Activated naive CD8-positive, alpha-beta T cell treated with anti-CD3 and anti-CD28 coated beads for 36 hours (primary cell): ENCODE data around the gene SAMD8. TPM values are rescaled to one million over a fixed set of nuclear protein-coding genes. Genes with fewer than 3 reads are reported as not detected.
"Not testable (repeated sequence)": the region's sequence is repeated elsewhere in the genome, so short reads cannot be mapped to it uniquely, and the experiment has no call there.

Experiments used
- DNase-seq: peaks from one replicate; pipeline ENCODE4 v3.0.0; 2021
- H3K27ac Mint-ChIP-seq: one replicate; pipeline ENCODE4 v1.8.0; 2022; ENCODE audit warnings: mild to moderate bottlenecking, moderate library complexity, mixed read lengths
- H3K27me3 Mint-ChIP-seq: one replicate; pipeline ENCODE4 v1.8.0; 2022; ENCODE audit warnings: mild to moderate bottlenecking, mixed read lengths
- H3K36me3 Mint-ChIP-seq: one replicate; pipeline ENCODE4 v1.8.0; 2021; ENCODE audit warnings: mild to moderate bottlenecking, mixed read lengths
- H3K4me1 Mint-ChIP-seq: one replicate; pipeline ENCODE4 v1.8.0; 2021; ENCODE audit warnings: mixed read lengths
- H3K4me3 Mint-ChIP-seq: one replicate; pipeline ENCODE4 v1.8.0; 2022; ENCODE audit warnings: mild to moderate bottlenecking, moderate library complexity, mixed read lengths
- H3K9me3 Mint-ChIP-seq: one replicate; pipeline ENCODE4 v1.8.0; 2022; ENCODE audit warnings: mixed read lengths
- total RNA-seq, 2 experiments: library from RNA; stranded (reverse); gene quantifications; one replicate each; pipeline ENCODE4 v1.2.3, GENCODE V29; 2021

The SAMD8 gene
- total RNA-seq, 2 experiments from 2014 or later, result 15.9 to 17.3 TPM

DNA sequence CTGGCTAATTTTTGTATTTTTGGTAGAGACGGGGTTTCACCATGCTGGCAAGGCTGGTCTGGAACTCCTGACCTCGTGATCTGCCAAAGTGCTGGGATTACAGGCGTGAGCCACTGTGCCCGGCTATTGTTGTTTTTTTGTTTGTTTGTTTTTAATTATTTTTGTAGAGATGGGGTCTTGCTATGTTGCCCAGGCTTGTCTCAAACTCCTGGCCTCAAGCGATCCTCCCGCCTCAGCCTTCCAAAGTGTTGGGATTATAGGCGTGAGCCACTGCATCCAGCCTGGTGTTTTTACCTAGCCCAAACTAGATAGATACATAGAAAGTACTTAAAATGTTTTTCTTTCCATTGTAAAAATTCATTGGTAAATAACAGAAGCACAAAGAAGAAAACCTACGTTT, 110.0 kb downstream of the SAMD8 start:
- not testable (repeated sequence) for H3K4me3 Mint-ChIP-seq, DNase-seq, H3K27ac Mint-ChIP-seq, H3K9me3 Mint-ChIP-seq, H3K27me3 Mint-ChIP-seq
- peaks cover 42% of the 10 kb centered on the region for H3K36me3 Mint-ChIP-seq
- H3K4me1 Mint-ChIP-seq, result peaks cover 51% of the 10 kb centered on the region

DNA sequence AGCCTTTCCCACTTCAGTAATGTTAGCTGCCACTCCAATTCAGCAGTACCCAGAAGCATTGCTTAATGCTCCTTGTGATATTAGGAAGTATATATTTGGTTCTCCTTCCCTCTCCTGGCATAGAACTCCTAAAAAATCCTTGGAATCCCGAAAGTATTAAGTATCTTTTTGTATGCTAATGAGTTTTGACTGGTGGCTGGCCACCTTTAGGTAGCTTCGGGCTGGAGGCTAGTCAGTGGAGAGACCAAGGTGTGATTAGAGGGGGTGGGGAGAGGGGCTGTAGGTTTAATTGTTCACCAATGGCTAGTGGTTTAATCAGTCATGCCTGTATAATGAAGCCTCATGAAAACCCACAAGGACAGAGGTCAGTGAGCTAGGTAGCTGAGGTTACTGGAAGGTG, 112.1 kb downstream of the SAMD8 start:
- peaks cover 42% of the 10 kb centered on the region for H3K36me3 Mint-ChIP-seq

DNA sequence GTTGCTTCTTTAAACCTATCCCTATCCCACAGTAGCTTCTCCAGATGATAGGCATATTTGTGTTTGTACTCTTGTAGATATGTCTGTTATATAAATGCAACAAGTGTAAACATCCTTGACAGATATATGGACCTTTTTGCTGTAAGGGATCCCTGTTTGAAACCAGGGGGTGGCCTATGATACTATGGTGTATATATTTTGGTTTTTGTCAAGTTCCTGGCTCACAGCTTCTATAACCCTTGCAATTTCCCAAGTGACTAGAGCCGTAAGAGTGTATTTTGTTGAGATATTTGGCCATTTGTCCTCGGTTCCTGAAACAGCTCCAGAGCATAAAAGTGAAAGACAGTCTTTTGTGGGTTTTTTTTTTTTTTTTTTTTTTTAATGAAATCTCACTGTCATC, 114.6 kb downstream of the SAMD8 start:
- H3K36me3 Mint-ChIP-seq, result peaks cover 43% of the 10 kb centered on the region
- H3K9me3 Mint-ChIP-seq, result no peaks in the 10 kb centered on the region
- no peak overlapping the region for H3K4me3 Mint-ChIP-seq
- H3K27me3 Mint-ChIP-seq, result no peaks in the 10 kb centered on the region
- H3K4me1 Mint-ChIP-seq, result peaks cover 59% of the 10 kb centered on the region
- peak overlapping the region; percentile 30 for H3K27ac Mint-ChIP-seq
- DNase-seq, result no peak

More for the DNA sequence above, 112.1 kb downstream of the SAMD8 start:
- Mint-ChIP-seq H3K9me3 (no peaks in the 10 kb centered on the region), H3K27me3 (no peaks in the 10 kb centered on the region), H3K27ac (peak overlapping the region; percentile 50), H3K4me1 (peaks cover 49% of the 10 kb centered on the region), H3K4me3 (no peak overlapping the region)
- no peak for DNase-seq

DNA sequence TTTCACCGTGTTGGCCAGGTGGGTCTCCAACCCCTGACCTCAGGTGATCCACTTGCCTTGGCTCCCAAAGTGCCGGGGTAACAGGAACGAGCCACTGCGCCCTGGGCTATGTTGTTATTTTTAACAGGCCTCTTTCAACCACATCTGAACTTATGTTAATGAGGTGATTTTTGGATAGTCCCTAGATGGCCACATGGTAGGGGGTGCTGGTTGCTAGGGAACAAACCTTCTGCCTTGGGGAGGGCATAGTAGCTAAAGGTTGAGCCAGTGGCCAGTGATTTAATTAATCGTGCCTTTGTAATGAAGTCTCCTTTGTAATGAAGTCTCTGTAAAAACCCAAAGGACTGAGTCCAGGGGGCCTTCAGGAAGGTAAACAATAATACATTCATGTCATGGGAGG, 115.2 kb downstream of the SAMD8 start:
- H3K36me3 Mint-ChIP-seq, result peaks cover 44% of the 10 kb centered on the region
- peak overlapping the region; percentile 30 for H3K27ac Mint-ChIP-seq
- no peak for DNase-seq
- no peak overlapping the region for H3K4me3 Mint-ChIP-seq
- H3K9me3 Mint-ChIP-seq, result no peaks in the 10 kb centered on the region
- no peaks in the 10 kb centered on the region for H3K27me3 Mint-ChIP-seq
- peaks cover 60% of the 10 kb centered on the region for H3K4me1 Mint-ChIP-seq

DNA sequence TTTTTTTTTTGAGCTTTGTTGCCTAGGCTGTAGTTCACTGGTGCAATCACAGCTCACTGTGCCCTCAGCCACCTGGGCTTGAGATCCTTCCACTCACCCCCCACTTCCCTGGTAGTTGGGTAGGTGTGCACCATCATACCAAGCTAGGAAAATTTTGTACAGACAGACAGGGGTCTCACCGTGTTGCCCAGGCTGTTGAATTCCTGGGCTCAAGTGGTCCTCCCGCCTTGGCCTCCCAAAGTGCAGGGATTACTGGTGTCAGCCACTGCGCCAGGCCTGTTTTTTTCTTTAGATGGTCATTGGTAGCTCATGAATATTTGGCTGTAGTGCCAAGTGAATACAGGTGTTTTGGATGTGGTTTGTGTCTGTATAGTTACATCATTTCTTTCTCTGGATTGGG, 116.8 kb downstream of the SAMD8 start:
- no peak for DNase-seq
- Mint-ChIP-seq H3K4me3 (no peak overlapping the region), H3K9me3 (no peaks in the 10 kb centered on the region), H3K4me1 (peaks cover 62% of the 10 kb centered on the region), H3K36me3 (peaks cover 43% of the 10 kb centered on the region), H3K27me3 (no peaks in the 10 kb centered on the region), H3K27ac (peak overlapping the region; percentile 80)

DNA sequence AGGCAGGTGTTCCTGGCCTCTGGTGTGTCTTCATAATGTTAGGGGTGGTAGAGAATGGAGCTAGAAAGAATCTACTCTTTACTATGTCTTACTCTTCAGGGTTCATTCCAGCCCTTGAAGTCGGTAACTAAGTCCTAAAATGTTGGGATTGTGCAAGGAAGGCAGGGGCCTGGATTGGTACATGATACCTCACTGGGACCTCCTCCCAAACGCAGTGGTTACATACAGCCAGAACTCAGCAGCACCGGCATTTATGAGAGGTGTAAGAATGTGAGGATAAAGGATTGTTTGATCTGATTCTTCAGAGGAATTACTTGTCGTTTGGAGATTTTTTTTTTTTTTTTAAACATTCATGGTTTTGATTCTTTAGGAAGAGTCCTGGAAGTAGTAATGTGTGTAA, 117.4 kb downstream of the SAMD8 start:
- DNase-seq, result no peak
- Mint-ChIP-seq H3K27me3 (no peaks in the 10 kb centered on the region), H3K27ac (peak overlapping the region; percentile 80), H3K9me3 (no peaks in the 10 kb centered on the region), H3K4me1 (peaks cover 61% of the 10 kb centered on the region), H3K36me3 (peaks cover 48% of the 10 kb centered on the region), H3K4me3 (no peak overlapping the region)

DNA sequence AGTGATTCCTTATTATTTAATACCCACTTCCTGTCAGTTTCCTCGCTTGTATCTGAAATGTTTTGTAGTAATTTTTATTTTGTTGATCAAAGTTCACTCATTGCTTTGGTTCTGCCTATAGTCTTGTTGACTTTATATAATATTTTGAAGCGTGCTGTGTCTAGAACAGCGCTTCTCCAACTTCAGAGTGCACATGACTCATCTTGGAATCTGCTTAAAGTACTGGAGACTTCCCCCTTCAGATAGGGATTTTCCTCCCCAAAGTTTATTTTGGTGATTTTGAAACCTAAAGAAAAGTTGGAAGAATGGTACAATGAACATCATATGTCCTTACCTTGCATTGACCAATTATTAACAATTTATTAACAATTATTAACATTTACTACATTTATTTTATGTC, 118.5 kb downstream of the SAMD8 start:
- no peak for DNase-seq
- no peak overlapping the region for H3K27ac Mint-ChIP-seq
- peaks cover 39% of the 10 kb centered on the region for H3K36me3 Mint-ChIP-seq
- peaks cover 51% of the 10 kb centered on the region for H3K4me1 Mint-ChIP-seq
- H3K27me3 Mint-ChIP-seq, result no peaks in the 10 kb centered on the region
- H3K4me3 Mint-ChIP-seq, result no peak overlapping the region
- no peaks in the 10 kb centered on the region for H3K9me3 Mint-ChIP-seq

DNA sequence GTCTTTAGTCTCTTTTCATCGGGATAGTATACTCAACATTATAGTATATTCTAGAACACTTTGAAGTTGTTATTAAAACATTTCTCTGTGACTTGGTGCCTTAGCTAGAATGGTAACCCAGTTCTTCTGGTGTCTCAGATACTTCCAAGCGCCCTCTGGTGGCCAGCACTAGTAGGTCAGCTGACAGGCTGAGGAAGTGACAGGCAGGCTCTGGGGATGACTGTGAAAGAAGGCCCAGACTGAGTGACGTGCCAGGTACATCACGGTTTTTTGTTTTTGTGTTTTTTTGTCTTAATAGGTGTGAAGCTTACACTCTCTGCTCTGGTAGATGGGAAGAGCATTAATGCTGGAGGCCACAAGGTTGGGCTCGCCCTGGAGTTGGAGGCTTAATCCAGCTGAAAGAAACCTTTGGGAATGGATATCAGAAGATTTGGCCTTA, 119.2 kb downstream of the SAMD8 start:
- Mint-ChIP-seq H3K4me3 (no peak overlapping the region), H3K36me3 (peaks cover 39% of the 10 kb centered on the region)

More for the DNA sequence above, 119.2 kb downstream of the SAMD8 start:
- peak overlapping the region; percentile 93 for H3K27ac Mint-ChIP-seq
- H3K9me3 Mint-ChIP-seq, result no peaks in the 10 kb centered on the region
- peak; percentile 89 for DNase-seq
- H3K4me1 Mint-ChIP-seq, result peaks cover 44% of the 10 kb centered on the region
- no peaks in the 10 kb centered on the region for H3K27me3 Mint-ChIP-seq

Other genes with a start within 250 kb of the SAMD8 start
- 100 to 1,000 TPM; 266 to 276 TPM for gene VDAC2, start 99.1 kb downstream of the SAMD8 start, total RNA-seq
- gene COMTD1, start 124.3 kb downstream of the SAMD8 start, total RNA-seq, result 10 to 100 TPM; 54.7 to 58.6 TPM